SK-MEL-5 (cell line): Measurements from ENCODE around the gene SRRM3. TPM values are rescaled to one million over a fixed set of nuclear protein-coding genes. Genes with fewer than 3 reads are reported as not detected.
"Not testable (repeated sequence)": the region's sequence is repeated elsewhere in the genome, so short reads cannot be mapped to it uniquely, and the experiment has no call there.

Experiments
- DNase-seq: peaks from one replicate; pipeline ENCODE4 v3.0.0-alpha.2; 2016; ENCODE audit warnings: low read depth, low spot score
- in situ Hi-C: cut with HindIII; loops from 2 replicates; pipeline ENCODE4 v1.10.0; 2016; ENCODE audit warnings: low sequenced_read_pairs, high pct_unique_total_duplicates, low pct_unique_long_range_greater_than_20kb
- total RNA-seq: library from RNA; depleted of rRNA; stranded (reverse); fragments of >200 nt; shearing (Covaris generic); gene quantifications from 2 replicates; pipeline ENCODE4 v1.2.3, GENCODE V29; 2014

Gene SRRM3
- total RNA-seq, 1 experiment from 2014 or later: 13.1 TPM

- in situ Hi-C loops, DNase-seq: not testable (repeated sequence)
Measured at GRCh38 chr7:76271384-76271783, 69.7 kb downstream of the SRRM3 start.

GRCh38 chr7:76272142-76272541 is 70.4 kb downstream of the SRRM3 start:
- in situ Hi-C loops: no loop called here
- DNase-seq: no peak

- in situ Hi-C loops: no loop called here
Measured at GRCh38 chr7:76272851-76273497, 71.3 kb downstream of the SRRM3 start.

GRCh38 chr7:76273503-76273902 is 71.8 kb downstream of the SRRM3 start:
- in situ Hi-C loops: no loop called here
- no peak for DNase-seq

More at GRCh38 chr7:76272851-76273497, 71.3 kb downstream of the SRRM3 start:
- no peak for DNase-seq

- DNase-seq: peak; percentile 59
- in situ Hi-C loops: no loop called here
Measured at GRCh38 chr7:76278540-76278939, 76.8 kb downstream of the SRRM3 start.

- in situ Hi-C loops: no loop called here
Measured at GRCh38 chr7:76280408-76280807, 78.7 kb downstream of the SRRM3 start.

GRCh38 chr7:76281006-76281705 is 79.5 kb downstream of the SRRM3 start:
- in situ Hi-C loops: no loop called here
- no peak for DNase-seq

More at GRCh38 chr7:76280408-76280807, 78.7 kb downstream of the SRRM3 start:
- no peak for DNase-seq

GRCh38 chr7:76281706-76282343 is 80.1 kb downstream of the SRRM3 start:
- in situ Hi-C loops: no loop called here
- DNase-seq: no peak

GRCh38 chr7:76282344-76283253 is 80.9 kb downstream of the SRRM3 start:
- in situ Hi-C loops: no loop called here
- DNase-seq: peak; percentile 55

- in situ Hi-C loops: no loop called here
Measured at GRCh38 chr7:76283254-76284159, 81.8 kb downstream of the SRRM3 start.

GRCh38 chr7:76285604-76286374 is 84.1 kb downstream of the SRRM3 start:
- no peak for DNase-seq
- in situ Hi-C loops: no loop called here

More at GRCh38 chr7:76283254-76284159, 81.8 kb downstream of the SRRM3 start:
- DNase-seq: no peak

- in situ Hi-C loops: no loop called here
- DNase-seq: no peak
Measured at GRCh38 chr7:76286842-76287403, 85.2 kb downstream of the SRRM3 start.

- in situ Hi-C loops, DNase-seq: not testable (repeated sequence)
Measured at GRCh38 chr7:76290847-76291350, 89.2 kb downstream of the SRRM3 start.

- peak; percentile 98 for DNase-seq
- in situ Hi-C loops: no loop called here
Measured at GRCh38 chr7:76291351-76292212, 89.9 kb downstream of the SRRM3 start.

- in situ Hi-C loops: no loop called here
- DNase-seq: peak; percentile 49
Measured at GRCh38 chr7:76292213-76292573, 90.5 kb downstream of the SRRM3 start.
